GM18951 (cell line): ENCODE measurements around the gene UPP2.

Experiments
- POLR2A ChIP-seq: IDR thresholded peaks from 4 replicates; pipeline ENCODE4 v1.6.1; 2011; ENCODE audit warnings: mild to moderate bottlenecking; ENCODE audit not compliant: insufficient read length, insufficient read depth; ENCODE audit errors: extremely low read depth
- in situ Hi-C: fragments of 300-500 bp; cut with MboI; formaldehyde crosslinking; loops from one replicate; pipeline ENCODE4 v1.12.0; 2022; ENCODE audit warnings: low sequenced_read_pairs, mixed read lengths, inconsistent platforms; ENCODE audit not compliant: unreplicated experiment

UPP2 gene

DNA sequence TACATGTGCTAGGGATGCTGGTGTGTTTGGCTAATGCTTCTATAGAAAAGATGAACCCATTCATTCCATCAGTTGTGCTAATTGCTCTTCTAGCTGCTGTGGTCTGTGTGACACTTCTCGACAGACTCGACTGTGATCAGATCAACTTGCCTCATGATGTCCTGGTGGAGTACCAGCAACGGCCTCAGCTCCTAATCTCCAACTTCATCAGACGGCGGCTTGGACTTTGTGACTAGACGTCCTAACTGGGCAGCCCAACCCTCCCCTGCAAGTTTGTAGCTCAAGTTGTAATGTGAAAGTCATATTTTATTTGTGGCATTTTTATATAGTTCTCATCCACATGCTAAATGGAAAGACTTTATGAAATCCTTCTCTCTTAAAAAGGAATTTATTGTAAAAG is 33.0 kb downstream of the UPP2 start:
- TF ChIP-seq POLR2A, result no peak
- in situ Hi-C loops, result no loop called here

DNA sequence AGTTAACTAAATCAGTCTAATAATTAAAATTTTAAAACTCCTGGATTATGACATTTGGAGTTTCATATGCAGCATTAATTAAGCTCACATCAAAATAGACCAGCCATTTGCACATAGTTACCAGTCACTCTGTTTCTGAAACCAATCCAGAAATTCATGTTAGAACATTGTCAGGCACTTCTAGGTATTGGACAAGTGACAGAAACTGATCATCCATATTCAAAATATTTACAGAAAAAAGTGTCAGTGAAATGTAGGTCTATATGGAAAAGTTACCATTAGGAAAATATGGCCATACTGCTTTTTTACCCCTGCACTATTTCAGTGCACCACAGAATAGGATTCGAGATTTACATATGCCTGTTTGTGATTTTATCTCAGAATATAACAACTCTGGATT is 33.4 kb downstream of the UPP2 start:
- TF ChIP-seq POLR2A, result no peak
- in situ Hi-C loops, result no loop called here

DNA sequence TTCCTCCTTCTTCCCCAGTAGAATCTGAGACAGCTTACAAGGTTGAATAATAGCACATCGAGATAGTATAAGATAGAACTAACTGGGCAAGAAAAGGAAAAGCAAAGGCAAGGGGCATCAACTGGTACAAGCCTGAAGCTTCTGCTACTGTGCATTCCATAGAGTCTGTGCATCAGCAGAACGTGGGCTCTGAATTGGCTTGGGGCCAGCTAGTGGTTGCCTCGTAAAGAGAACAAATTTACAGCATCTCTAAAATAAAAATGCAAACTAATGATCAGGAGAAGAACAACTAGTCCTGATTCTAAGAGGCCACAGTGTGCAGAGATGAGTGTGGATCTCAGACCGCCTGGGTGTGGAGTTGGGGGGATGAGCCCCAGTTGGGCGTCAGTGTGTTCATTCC is 36.6 kb downstream of the UPP2 start:
- in situ Hi-C loops, result no loop called here
- no peak for TF ChIP-seq POLR2A

DNA sequence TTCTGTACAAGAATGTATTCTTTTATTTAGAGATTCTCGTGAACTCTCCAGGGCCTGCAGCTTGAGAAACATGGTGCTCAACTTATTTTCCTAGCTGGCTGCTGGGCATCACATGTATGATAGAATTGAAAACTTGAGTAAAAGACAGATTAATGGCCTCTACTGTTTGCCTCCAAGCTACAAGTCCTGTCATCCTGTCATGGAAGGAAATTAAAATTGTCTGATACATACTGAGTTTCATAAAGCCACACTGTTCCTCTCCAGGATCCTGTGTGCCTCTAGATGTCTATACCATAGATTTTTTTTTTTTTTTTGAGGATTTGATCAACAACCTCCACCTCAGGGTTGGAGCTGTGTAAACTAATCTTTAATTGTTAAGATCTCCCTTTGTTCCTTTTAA is 38.5 kb downstream of the UPP2 start:
- in situ Hi-C loops, result no loop called here
- no peak for TF ChIP-seq POLR2A

DNA sequence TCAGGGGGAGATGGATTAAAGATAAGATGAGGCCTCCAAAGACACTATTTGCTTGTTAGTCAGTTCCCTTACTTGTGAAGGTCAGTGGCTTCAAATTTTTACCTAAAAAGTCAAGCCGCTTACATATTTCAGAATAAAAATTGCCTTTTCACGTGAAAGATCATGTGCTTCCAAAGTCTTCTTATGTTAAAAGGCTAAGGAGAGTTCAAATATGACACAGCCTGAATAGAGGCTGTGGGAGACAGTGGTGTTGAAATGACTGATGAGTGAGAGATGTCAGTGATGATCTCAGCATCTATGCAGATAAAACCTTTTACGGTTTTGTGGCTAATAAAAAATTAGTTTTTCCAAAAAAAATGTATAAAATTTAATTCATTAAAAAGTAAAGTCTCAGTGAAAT is 40.5 kb downstream of the UPP2 start:
- TF ChIP-seq POLR2A, result no peak
- in situ Hi-C loops, result no loop called here

DNA sequence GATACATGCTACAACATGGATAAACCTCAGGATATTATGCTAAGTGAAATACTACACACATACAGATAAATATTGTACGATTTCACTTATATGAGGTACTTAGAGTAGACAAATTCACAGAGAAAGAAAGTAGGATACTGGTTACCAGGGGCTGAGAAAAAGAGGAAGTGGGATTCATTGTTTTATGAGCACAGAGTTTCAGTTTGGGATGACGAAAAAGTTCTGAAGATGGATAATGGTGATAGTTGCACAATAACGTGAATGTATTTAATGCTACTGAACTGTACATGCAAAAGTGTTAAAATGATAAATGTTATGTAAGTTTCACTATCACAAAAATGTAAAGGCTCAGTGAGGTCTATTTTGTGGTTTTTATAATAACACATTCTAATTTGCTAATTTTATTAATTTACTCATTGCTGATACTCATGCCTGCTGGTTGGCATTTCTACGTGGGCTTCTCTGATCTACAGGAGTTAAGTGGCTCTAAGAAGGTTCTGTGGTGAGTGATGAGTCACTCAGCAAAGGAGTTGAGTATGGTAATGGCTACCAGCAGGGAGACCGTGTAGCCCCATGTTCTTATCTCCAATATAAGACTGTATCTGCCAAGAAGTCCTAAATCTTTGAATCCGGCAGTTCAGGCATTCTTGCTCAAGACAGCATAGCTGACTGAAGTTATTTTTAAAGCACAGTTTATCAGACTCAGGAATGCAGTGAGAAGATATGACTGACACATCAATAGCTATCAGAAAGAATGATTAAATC is 41.1 kb downstream of the UPP2 start:
- in situ Hi-C loops, result no loop called here
- no peak for TF ChIP-seq POLR2A

DNA sequence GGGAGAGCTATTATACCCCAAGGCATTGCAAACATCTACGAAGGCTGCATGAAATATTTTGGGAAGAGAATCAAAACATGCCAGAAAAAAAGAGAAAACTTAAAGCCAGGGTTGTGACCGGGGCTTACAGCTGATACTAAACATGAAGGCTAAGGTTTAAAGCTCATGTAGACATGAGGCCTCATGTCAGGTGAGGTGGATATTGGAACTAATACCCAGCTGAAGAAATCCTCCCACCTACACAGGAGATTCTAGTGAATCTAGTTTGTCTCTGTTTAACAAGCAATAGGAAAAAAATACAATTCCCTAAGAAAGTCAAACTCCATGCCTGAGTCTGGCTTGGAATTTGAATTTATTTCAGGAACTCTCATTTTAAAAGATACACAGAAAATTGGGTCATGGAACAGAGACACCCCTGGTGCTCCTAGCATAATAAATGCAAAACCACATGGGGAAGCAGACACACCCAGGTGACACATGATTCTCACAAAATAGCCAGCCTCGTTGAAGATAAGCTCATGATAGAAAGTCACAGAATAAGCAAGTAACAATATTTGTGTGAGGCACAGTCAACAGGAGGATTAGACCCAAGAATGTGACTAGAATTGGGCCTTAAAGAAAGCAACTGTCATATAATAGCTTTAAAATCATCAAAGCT is 42.2 kb downstream of the UPP2 start:
- in situ Hi-C loops, result no loop called here
- TF ChIP-seq POLR2A, result no peak

DNA sequence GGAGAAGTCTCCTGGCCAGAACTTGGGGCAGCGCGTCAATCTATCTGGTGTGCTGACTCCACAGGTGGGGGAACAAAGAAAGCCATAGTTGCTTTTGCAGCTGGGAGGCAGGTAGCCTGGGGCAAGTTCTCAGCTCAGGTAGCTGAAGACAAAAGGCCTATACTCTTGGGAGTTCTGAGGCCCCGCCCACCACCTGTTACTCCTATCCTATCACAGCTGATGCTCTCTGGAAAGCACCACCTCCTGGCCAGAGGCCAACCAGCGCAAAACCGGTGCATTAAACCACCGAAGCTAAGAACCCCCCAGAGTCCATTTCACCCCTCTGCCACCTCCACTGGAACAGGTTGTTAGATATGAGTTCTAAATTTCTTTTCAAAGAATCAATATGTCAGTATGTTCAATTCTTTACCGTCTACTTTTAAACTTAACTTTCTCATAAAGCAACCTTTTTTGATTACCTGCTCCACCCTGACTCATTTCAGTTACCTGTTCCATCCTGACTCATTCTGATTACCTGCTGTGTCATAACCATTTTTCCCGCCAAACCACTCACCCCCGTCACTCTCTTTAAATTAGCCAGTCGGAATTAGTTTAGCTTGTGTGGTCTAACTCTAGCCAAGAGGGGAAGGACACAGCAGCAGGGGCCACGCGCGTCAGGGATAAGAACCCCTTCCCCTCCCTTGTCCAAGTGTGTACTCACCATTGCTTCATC is 43.4 kb downstream of the UPP2 start:
- in situ Hi-C loops, result no loop called here
- TF ChIP-seq POLR2A, result no peak

DNA sequence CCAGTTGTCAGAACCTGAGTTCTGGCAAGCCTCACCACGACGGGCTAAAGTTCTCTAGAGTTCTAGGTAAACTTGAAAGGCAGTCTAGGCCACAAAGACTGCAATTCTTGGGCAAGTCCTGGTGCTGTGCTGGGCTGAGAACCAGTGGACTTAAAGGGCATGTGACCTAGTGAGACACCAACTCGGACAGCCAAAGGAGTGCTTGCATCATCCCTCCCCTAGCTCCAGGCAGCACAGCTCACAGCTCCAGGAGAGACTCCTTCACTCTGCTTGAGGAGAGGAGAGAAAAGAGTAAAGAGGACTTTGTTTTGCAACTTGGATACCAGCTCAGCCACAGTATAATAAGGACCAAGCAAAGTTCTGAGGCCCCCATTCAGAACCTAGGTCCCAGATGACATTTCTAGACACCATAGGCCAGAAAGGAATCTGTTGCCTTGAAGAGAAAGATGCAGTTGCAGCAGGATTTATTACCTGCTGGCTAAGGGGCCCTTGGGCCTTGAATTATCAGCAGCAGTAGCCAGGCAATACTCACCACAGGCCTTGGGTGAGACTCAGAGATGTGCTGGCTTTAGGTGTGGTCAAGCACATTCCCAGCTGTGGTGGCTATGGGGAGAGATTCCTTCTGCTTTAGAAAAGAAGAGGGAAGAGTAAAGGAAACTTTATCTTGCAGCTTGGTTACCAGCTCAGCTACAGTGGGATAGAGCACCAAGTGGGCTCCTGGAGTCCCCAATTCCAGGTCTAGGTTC is 51.8 kb downstream of the UPP2 start:
- TF ChIP-seq POLR2A, result no peak
- in situ Hi-C loops, result no loop called here

DNA sequence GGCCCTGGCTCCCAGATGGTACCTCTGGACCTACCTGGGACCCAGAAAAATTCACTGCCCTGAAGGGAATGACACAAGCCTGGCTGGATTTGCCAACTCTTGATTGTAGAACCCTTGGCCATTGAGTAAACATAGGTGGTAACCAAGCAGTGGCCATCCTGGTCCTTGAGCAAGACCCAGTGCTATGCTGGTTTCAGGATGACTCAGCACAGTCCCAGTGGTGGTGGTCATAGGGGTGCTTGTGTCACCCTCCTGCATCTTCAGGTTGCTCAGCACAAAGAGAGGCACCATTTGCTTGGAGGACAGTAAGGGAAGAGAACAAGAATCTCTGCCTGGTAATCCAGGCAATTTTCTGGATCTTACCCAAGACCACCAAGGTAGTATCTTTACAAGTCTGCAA is 52.9 kb downstream of the UPP2 start:
- in situ Hi-C loops, result no loop called here
- no peak for TF ChIP-seq POLR2A

DNA sequence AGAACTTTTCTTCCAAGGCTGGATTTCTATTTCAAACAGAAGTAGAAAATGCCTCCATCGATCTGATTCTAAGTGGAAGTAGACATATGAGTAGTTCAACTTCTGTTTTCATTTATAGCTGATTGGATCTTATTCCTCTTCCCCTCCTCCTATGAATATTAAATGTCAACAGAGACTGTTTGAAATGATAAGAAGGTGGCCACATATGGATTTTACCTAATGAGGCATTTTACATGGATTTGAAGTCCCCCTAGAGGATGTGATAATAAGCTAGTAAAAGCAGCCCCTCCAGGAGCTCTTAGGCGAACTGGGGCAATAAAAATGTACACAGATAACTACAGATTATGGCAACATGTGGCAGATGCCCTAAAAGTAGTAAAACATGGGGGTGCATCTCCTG is 71.0 kb downstream of the UPP2 start:
- in situ Hi-C loops, result no loop called here
- TF ChIP-seq POLR2A, result no peak

DNA sequence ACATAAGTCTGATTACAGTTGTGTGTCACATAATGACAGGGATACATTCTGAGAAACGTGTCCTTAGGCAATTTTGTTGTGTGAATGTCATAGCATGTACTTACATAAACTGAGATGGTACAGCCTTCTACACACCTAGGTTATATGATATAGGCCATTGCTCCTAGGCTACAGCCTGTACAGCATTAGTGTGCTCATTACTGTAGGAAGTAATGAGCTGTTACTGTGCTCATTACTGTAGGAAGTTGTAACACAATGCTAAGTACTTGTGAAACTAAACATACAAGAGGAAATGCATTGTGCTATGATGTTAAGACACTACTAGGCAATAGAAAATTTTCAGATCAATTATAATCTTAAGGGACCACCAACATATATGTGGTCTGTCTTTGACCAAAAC is 72.8 kb downstream of the UPP2 start:
- no peak for TF ChIP-seq POLR2A
- in situ Hi-C loops, result no loop called here

DNA sequence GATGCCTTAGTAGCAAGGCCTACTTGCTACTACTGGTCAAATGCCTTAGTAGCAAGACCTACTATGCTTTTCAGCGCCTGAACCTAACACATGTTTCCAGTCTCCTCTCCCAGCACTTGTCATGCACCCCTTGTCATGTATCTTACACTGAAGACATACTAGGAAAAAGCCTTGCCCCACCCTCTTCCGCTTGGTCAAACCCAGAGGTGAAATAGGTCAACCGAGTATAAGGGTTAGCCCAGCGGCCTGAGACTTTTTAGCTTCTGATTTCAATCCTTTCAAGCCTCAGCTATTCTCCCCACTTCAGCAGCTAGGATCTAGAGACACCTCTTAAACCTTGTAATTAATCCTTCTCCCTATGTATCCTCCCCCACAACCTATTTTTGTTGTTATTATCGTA is 73.3 kb downstream of the UPP2 start:
- TF ChIP-seq POLR2A, result no peak
- in situ Hi-C loops, result loop anchor here (25.0 kb wide), 1 partner anchor 562 kb away; no protein-coding TSS in a partner anchor
